K562 (cell line): ENCODE measurements around the gene SCYGR5. TPM values are rescaled to one million over a fixed set of nuclear protein-coding genes. Genes with fewer than 3 reads are reported as not detected.

Experiments
- E2F1 ChIP-seq: sonication (generic); formaldehyde crosslinking; IDR thresholded peaks from 2 replicates; pipeline ENCODE4 v1.8.1; 2023; ENCODE audit warnings: mild to moderate bottlenecking, missing genetic modification reagents, moderate library complexity
- EP300 ChIP-seq: IDR thresholded peaks from 2 replicates; pipeline ENCODE4 v1.6.1; 2012; ENCODE audit warnings: low read length, improper control_type of control experiment
- HIVEP1 ChIP-seq: fragments of 250-450 bp; sonication (Bioruptor Pico); IDR thresholded peaks from 2 replicates; pipeline ENCODE4 v1.4.0; 2020; ENCODE audit warnings: mild to moderate bottlenecking
- HOXB6 ChIP-seq: fragments of 250-450 bp; sonication (Bioruptor Pico); IDR thresholded peaks from 2 replicates; pipeline ENCODE4 v1.5.1; 2022; ENCODE audit warnings: mild to moderate bottlenecking, borderline replicate concordance
- ZNF609 ChIP-seq: sonication (generic); formaldehyde crosslinking; IDR thresholded peaks from 2 replicates; pipeline ENCODE4 v1.8.1; 2023; ENCODE audit warnings: missing genetic modification reagents, mild to moderate bottlenecking, borderline replicate concordance
- ZNF830 ChIP-seq: fragments of 250-450 bp; sonication (Bioruptor Pico); IDR thresholded peaks from 2 replicates; pipeline ENCODE4 v1.5.0; 2021; ENCODE audit warnings: mild to moderate bottlenecking
- polyA plus RNA-seq, 8 experiments: library from polyadenylated mRNA; depleted of rRNA in 4 of 8; stranded (reverse) in 5 of 8; unstranded in 3 of 8; fragments of >200 nt; fragmentation: Nextera tagmentation in 2 of 8; fragmentation: Illumina TruSeq in 1 of 8; extraction: Ambion mirVana in 2 of 8; extraction: Trizol in 1 of 8; gene quantifications; 2 replicates each; pipeline versions ENCODE4 v1.2.1 to v1.2.3, GENCODE V29; 2011 to 2014; ENCODE audit warnings: inconsistent platforms in 1 of 8, missing spikeins in 1 of 8
- total RNA-seq, 7 experiments: library from RNA; depleted of rRNA in 6 of 7; stranded (reverse); fragments of >200 nt in 6 of 7; fragmentation: Illumina TruSeq in 2 of 7; extraction: Trizol in 2 of 7; gene quantifications; 2 replicates each; pipeline versions ENCODE4 v1.2.1 to v1.2.3, GENCODE V29; 2011 to 2021; ENCODE audit warnings: low replicate concordance in 1 of 7
- TF ChIP-seq, protein P1 (sequence below), 2 experiments: fragments of 450-650 bp; IDR thresholded peaks; 2 replicates each; pipeline ENCODE4 v1.6.1; 2016; ENCODE audit warnings: mild to moderate bottlenecking in 2 of 2, borderline replicate concordance in 1 of 2, low read depth in 1 of 2, moderate library complexity in 1 of 2

Gene SCYGR5
- total and polyA plus RNA-seq, 9 of the 15 experiments (the other 6 are each of a cell fraction or from before 2014, with no cell fraction given), result not detected

- TF ChIP-seq HIVEP1 (CRISPR knock-in tag), result no peak
- no peak for TF ChIP-seq ZNF830 (CRISPR knock-in tag)
- TF ChIP-seq, protein P1, sequence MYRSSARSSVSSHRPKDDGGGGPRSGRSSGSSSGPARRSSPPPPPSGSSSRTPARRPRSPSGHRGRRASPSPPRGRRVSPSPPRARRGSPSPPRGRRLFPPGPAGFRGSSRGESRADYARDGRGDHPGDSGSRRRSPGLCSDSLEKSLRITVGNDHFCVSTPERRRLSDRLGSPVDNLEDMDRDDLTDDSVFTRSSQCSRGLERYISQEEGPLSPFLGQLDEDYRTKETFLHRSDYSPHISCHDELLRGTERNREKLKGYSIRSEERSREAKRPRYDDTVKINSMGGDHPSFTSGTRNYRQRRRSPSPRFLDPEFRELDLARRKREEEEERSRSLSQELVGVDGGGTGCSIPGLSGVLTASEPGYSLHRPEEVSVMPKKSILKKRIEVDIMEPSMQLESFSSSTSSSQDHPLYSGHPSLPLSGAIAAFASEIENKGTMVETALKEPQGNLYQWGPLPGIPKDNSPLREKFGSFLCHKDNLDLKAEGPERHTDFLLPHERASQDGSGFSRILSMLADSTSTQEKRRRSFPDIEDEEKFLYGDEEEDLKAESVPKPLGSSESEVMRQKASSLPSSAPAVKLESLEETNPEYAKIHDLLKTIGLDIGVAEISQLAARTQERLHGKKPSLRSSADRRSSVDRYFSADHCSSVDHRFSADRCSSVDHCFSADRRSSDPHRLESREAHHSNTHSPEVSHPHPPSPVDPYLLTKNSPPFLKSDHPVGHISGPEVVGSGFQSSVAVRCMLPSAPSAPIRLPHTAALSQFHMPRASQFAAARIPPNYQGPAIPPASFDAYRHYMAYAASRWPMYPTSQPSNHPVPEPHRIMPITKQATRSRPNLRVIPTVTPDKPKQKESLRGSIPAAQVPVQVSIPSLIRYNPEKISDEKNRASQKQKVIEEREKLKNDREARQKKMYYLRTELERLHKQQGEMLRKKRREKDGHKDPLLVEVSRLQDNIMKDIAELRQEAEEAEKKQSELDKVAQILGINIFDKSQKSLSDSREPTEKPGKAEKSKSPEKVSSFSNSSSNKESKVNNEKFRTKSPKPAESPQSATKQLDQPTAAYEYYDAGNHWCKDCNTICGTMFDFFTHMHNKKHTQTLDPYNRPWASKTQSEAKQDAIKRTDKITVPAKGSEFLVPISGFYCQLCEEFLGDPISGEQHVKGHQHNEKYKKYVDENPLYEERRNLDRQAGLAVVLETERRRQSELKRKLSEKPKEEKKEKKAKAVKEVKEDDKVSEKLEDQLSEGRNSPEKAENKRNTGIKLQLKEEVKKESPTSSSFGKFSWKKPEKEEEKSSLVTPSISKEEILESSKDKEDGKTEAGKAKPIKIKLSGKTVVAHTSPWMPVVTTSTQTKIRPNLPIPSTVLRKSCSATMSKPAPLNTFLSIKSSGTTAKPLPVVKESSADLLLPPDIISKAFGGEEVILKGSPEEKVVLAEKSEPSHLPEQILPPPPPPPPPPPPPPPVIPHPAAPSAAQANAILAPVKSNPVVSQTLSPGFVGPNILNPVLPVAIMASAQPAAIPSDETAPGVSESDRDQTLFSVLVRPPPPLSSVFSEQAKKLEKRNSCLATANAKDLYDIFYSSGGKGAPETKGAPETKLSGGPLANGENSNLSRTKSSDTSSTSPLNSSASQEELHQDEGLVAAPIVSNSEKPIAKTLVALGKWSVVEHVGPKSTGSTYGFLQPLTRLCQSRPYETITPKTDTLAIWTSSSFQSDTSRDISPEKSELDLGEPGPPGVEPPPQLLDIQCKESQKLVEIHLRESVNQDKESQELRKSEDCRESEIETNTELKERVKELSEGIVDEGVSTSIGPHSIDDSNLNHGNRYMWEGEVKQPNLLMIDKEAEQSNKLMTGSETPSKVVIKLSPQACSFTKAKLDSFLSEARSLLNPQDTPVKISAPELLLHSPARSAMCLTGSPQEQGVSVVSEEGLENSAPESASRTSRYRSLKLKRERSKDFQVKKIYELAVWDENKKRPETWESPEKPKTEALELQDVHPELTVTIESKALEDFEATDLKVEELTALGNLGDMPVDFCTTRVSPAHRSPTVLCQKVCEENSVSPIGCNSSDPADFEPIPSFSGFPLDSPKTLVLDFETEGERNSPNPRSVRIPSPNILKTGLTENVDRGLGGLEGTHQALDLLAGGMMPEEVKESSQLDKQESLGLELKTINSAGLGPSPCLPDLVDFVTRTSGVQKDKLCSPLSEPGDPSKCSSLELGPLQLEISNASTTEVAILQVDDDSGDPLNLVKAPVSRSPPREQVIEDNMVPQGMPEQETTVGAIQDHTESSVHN (IDR thresholded peaks at IDR 0.05; ENCODE audit: borderline replicate concordance in 1 of 2, low read depth in 1 of 2), result no peak
- TF ChIP-seq ZNF609 (CRISPR knock-in tag), result no peak
- no peak for TF ChIP-seq E2F1 (CRISPR knock-in tag)
- no peak for TF ChIP-seq HOXB6 (CRISPR knock-in tag)
- no peak for TF ChIP-seq EP300
These were observed 37.4 kb downstream of the SCYGR5 start (continued) for GRCh38 chr2:227703961-227704360.
